GOT3 (cell line): Measurements from ENCODE around the gene GATA6.
"Not testable (repeated sequence)": the region's sequence is repeated elsewhere in the genome, so short reads cannot be mapped to it uniquely, and the experiment has no call there.

Experiments
- DNase-seq: peaks from one replicate; lab custom pipeline; 2025; ENCODE audit warnings: mixed read lengths; lab: John Stamatoyannopoulos, UW

The GATA6 gene

DNA sequence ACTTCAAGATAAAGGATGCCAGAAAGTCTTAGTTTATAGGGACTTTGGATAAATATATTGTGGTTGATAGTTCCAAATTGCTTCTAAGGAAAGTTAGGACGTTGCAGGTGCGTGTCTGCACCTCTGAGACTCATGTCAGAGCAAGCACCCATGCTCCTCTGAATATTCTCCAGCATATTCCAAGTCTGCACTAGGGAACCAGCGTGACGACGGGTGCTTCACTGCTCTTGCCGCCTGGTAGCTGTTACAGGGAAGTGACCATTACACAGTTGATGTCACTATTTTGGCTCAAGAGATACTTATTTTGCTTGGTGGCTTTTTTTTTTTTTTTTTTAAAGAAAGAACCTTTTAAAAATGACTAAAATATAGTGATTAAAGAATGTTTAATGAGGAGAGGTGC lies 35.6 kb downstream of the GATA6 start:
- DNase-seq, result no peak

DNA sequence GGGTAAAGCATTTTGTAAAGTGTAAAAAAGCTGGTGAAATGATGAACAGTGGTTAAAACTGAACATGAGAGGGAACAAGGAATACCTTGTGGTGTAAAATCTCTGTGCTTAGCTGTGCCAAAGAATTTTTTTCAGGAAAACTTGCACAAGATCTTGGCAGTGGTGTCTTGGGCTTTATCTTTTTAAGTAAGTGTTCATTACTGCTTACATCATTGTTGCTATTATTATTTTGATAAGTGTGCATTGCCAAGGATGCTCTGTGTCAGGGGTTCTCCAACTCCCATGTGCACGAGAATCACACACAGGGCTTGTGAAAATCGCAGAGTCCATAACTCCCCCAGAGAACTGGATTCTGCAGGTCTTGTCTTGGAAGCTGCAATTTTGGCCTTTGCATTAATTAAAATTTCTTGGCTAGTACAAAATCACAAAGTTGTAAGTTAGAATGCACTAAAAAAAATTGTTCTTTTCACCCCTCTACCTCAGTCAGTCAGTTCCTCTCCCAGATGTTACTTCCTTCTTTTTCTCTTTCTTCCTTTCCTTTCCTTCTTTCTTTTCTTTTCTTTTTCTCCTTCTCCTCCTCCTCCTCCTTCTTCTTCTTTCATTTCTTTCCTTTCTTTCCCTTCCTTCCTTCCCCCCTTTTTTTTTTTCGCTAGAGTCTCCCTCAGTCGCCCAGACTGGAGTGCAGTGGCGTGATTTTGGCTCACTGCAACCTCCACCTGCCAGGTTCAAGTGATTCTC lies 37.8 kb downstream of the GATA6 start:
- DNase-seq, result no peak

DNA sequence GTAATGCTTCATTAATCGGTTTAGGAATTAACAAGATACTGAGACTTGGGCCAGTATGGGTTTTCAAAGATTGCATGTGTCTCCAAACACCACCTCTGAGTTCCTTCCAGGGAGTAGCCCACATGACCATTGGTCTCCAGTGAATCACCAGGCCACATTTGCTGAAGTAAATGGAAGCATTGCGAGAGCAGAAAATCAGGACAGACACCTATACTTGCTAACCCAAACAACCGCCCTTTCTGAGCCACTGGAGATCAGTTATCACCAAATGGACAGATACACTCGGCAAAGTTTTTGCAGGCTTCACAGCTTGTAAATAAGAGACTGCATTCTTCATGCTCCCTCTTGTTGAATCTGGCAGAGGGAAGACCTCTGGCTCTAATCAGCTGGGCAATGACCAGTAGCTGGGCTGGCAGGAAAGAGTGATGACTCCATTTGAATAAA lies 40.9 kb downstream of the GATA6 start:
- no peak for DNase-seq

DNA sequence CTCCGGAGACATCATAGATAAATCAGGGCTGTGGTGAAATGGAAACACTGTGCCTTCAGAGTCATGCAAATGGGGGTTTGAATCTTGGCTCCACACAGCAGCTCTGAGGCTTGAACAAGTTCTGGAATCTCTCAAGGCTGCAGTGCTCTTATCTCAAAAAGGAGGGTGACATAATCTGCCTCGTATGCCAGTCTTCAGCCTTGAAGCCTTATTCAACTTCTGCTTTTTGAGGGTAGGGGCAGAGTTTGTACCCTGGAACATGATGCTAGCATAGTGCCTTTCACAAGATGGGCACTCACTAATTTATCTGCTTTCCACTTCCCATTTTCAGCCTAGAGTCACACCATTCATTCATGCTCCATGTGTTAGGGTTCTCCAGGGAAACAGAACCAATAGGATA lies 42.3 kb downstream of the GATA6 start:
- DNase-seq, result no peak

DNA sequence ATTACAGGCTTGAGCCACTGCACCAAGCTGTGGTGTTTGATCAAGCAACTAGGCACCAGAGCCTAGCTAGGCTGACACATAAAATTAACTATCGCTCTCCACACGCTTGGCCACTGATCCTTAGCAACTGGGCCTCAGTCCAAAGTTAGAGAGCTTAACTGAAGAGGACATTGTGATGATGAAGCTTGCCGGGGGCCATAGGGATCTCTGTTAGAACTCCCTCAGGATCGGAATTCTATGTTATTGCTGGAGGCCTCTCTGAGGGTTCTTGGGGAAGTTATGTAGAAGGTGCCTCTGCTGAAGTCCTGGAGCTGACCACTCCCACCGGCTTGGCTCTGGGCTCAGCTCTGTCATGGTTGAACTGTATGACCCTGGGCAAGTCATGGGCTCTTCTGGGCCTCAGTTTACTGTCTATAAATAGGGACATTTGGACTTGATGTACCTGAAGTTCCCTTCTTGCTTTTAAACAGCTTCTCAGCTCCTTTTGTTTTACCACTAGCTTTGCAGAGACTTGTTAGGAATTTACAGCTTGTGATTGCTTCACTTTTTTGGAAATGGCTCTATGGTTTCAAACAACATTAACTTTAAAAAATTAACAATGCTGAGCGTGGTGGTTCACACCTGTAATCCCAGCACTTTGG lies 44.1 kb downstream of the GATA6 start:
- DNase-seq, result no peak

DNA sequence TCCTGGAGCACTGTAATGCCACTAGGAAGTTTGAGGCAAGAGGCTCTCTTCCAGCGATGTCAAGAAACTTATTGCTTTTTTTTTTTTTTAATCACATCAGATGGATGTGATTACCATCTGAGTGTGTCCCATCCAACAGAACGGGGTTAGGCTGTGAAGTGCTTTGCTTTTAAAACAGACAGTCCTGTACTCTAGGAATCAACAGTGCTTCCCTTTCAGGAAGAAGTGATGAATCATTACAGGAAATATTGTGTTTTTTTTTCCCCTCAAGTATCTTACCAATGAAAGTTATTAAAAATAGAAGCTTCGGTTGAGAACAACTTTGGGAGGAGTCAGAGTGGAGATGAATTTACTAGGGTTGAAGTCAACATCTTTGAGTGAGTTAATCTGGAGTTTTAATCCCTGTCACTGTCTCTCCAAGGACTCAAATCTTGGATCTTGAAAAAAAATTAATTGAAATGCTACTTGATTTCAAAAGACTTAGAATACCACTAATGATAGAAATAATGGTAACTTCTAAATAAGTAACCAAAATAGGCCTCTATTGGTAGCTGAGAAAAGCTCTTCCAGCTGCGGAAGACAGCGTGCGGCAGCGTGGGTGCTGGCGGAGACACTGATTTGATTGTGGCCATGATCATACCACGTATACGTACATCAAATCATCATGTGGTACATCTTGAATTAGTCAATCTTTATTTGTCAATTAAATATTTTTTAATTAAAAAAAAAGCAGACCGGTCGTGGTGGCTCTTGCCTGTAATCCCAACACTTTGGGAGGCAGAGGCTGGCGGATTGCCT lies 45.5 kb downstream of the GATA6 start:
- no peak for DNase-seq

DNA sequence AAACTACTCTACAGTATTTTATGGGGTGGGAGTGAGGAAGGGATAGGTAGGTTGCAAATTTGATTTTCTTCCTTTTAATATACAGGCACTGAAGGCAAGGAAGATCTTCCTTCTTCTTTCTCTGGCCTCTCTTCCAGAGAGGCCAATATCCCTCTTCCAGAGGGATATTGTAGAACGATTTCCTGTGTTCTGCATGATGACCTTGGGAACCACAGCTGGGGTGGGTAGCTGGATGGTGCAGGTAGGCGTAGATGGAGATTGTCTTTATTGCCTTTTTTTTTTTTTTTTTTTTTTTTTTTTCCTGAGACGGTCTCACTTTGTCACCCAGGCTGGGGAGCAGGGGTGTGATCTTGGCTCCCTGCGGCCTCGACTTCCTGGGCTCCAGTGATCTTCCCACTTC lies 49.4 kb downstream of the GATA6 start:
- no peak for DNase-seq

DNA sequence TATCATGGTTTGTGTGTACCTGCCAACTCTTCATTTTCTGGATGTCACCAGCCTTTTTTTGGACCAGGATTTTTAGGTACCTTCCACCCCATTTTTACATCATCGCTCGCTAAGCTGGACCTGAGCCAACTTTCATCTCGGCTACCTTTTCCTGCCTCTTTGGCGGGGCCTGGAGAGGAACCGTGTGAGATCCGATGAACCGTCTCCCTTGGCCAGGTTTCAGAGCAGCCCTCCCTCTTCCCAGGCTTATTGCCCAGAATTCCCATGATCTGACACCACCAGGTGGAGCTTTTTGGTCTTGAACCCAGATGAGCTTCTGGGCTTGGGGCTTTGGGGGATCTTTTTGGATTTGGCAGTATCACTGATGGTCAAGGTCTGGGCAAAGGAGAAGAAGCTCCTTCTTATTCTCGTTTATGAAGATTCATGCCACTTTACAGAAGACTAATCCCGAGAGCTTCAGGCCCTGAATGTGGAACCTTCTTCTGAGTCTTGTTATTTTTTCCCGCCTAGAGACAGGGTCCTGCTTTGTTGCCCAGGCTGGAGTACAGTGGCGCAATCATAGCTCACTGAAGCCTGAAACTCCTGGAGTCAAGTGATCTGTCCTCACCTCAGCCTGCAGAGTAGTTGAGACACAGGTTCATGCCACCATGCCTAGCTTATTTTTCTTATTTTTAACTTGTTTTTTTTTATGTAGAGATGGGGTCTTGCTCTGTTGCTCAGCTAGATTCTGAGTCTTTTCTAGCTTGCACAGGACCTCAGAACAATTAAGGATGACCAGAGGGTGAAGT lies 50.4 kb downstream of the GATA6 start:
- no peak for DNase-seq

DNA sequence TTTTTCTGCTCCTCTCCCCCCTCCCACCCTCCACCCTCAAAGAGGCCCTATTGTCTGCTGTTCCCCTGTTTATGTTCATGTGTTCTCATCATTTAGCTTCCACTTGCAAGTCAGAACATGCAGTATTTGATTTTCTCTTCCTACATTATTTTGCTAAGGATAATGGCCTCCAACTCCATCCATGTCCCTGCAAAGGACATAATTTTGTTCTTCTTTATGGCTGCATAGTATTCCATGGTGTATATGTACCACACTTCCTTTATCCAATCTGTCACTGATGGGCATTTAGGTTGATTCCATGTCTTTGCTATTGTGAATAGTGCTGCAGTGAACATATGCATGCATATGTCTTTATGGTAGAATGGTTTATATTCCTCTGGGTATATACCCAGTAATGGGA lies 51.2 kb downstream of the GATA6 start:
- DNase-seq, result not testable (repeated sequence)

DNA sequence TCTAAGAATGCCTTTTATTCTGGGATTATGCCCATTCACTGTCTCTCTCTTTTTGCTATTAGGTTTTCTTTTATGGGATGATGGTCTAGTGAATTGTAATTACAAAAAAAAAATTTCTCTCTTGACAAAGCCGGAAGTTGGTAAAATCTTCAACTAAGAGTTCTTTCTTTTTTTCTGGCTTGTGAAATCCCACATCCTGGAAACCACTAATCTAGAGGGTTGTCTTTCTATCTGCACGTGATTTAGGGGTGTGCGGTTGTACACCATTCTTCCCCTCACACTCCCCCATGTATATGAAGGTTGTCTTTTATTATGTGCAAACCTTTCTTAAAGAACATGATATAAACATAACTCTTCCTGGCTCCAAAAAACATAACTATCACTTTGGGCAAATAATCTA lies 52.0 kb downstream of the GATA6 start:
- DNase-seq, result no peak

DNA sequence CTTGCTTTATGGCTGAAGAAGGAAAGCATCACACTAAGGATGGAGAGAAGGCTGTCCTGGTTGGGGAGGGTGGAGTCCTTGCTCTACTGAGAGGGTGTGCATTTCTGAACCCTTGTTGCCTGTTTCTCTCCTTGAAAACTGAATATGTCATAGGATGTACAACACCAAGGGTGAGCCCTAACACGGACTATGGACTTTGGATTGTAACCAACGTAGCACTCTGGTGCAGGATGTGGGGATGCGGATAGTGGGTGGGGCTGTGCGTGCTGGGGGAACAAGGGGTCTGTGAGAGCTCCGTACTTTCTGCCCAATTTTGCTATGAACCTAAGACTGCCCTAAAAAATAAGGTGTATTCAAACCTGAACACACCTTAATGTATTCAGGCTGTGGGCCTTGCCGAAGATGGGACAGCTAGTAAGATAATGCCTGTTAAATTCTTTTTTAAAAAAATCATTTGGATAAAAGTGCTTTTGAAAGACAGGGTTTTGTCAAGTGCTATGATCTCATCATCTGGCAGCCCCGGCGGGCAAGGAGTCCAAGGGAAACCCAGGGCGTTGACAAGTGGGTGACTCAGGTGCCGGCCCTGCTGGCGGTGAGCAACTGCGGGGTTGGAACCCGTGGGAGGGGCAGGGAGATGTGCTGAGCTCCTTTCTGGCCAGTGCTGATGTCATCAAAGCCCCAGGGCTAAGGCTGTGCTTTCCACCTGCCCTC lies 54.0 kb downstream of the GATA6 start:
- peak; percentile 11 for DNase-seq

DNA sequence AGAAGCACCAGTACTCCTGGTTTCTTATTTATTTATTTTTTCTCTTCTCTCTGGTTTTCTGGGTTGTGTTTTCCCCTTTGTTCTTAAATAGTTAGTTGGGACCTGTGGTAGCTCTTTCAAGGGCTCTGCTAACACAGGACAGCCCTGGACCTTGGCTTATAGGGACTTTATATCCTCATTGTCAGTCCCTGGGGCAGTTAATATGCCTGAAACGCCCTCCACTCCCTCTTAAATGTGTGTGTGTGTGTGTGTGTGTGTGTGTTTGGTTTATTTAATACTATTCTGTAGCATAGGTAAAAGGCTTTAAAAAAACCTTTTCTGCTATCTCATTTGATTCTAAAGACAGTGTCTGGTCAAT lies 54.6 kb downstream of the GATA6 start:
- no peak for DNase-seq

DNA sequence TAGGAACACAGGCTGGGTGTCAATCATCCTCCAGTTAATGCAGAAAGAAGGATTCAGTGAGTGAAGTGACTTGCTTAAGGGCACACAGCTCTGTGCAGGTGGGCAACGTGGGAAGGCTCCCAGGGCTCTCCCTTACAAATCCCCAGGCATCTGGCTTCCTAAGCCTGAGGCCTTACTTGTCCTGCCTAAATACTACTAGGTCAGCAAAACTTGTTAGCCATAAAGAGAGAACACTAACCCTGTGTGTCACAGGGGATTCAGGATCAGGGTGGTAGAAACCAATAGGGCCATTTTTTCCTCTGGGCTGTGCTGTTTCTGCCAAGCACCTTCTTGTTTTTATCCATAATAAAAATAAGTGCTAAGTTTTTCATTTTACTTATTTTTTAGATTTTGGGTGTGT lies 55.0 kb downstream of the GATA6 start:
- no peak for DNase-seq

DNA sequence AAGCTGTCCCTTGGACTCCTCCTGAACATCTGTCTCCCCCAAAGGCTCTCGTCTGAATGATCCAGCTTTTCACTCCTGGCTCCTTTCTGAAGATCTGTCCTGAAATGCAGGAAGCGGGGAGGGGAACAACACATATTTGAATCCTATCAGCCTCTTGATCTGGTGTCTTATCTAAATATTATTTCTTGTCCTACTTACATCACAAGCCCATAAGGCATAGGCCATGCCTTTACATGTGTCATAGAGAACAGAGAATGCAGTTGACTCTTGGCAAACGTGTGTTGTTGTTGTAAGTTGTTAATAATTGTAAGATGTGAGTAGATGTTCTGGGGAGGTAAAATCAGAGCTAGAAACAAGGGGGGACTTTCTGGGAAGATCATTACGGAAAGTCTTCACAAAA lies 57.4 kb downstream of the GATA6 start:
- no peak for DNase-seq

DNA sequence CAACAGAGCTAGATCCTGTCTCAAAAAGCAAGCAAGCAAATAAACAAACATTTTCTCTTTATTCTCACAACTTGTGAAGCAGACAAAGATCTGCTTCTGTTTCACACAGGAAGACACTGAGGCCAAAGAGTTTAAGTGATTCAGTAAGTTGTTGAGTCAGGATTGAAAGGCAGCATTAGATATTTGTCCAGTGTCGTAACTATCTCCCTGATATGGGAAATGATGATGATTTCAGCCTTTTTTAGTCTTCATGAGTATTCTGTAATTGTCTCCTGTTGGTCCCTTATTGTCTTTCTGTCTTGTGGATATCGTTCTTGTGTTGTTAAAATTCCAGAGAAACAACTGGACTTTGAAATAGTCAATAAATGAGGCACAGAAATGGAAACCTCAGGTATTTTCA lies 59.6 kb downstream of the GATA6 start:
- DNase-seq, result no peak

DNA sequence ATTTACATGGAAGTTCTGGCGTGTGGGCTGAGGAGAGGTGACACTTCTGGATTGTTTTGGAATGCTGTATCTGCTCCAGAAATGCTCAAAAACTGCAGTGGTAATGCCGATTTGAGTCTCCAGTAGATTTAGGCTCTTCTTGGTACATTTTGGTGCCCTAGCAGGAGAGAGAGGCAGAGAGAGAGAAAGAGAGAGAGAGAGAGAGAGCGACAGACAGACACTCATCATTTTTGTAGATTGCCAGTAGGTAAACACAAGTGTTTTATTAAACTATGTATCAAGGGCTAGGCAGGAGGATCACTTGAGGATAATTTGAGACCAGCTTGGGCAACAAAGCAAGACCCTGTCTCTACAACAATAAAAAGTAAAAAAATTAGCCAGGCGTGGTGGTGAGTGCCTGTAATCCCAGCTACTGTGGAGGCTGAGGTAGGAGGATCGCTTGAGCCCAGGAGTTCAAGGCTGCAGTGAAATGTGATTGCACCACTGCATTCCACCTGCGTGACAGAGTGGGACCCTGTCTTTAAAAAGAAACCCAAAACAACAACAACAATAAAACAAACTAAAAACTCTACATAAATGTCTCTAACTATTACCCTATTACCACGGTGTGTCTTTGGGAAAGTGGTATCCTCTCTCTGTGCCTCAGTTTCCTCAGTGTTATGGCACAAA lies 60.2 kb downstream of the GATA6 start:
- DNase-seq, result no peak

DNA sequence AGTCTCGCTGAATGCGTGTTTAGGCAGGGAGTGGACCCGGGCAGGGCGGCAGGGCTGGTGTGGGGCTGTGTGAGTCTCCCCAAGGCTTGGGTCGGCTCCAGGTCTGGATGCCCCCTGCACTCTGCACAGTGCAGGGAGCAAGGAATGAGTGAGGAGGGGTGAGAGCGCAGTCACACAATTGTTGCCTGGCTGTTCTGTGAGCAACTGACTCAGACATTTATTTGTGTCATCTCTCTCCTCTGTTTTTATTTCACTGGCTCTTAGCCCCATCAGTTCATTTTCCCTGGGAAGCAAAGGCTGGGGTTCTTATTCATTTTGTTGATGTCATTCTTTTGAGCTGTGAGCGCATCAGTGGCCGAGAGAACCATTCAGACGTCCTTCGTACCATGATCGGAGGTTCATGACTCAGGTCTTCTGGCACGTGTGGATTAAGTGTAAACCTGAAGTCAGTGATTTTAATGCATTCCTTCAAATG lies 61.1 kb downstream of the GATA6 start:
- no peak for DNase-seq

DNA sequence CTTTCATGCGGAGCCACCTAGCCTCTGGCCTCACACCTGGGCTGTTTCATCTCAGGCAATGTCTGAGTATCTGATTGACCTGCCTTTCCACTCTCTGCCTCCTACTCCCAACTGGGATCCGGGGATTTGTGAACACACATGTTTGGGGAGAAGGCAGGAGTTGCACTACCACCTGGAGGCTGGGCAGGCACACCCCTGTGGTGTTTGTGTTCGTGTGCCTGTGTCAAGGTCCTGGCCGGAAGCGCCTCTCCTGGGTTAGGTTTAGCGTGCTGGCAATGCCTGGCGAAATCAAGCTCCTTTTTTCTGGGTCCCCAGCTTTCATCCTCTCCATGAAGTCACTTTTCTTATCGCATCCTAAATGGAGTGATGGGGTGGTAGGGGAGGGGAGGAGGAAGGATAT lies 63.9 kb downstream of the GATA6 start:
- no peak for DNase-seq

DNA sequence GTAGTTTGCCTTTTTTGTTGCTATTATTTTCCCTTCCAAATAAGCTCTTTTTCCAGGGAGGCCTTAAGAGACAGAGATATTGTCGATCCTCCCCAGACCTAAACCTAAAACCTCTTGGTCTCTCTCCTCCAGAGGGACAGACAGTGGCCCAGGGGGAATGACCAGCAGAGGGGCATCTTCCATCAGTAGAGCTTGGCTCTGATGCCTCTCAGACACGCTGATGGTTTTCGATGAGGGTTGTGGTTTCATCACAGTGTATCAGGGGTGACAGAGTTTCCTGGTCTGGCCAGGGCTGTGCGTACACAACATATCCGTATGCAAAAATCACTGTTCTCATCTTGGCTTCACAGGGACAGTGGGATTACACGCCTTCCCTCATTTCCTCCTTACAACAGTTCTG lies 68.6 kb downstream of the GATA6 start:
- no peak for DNase-seq

DNA sequence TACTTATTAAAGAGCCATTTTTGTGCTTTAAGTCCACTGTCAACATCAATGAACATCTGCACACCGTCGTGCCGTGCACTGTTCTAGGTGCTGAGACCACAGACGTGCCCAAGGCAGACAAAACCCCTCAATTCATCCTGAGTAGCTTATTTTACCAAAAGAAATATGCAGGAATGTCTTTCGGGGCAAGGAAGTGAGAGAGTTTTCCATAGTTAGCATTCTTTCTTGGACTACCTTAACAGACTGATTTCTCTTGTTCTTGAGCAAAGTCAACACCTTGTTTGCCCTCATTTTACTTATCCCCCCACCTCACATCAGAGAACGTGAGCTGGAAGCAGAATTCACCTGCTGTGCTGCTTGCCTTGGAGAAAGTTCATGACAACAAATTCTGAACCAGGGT lies 69.3 kb downstream of the GATA6 start:
- DNase-seq, result no peak

DNA sequence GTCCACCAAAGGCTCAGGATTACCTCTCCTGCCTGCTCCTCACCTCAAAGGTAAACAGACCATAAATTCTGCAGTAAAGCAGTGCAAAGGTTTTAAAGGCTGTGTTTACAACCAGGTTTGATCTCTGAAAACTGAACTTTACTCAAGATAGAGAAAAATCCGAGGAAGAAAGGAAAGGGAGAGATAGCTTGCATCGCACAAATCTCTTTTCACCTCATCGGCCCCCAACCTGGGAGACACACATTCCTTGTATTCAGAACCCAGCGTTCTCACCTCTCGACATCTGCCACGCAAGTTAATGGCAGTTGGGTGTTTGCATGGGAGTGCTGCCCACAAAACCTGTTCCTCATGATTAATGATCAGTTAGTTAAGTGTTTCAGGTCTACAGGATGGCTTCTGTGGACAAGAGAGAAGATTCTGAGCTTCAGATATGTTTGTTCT lies 72.6 kb downstream of the GATA6 start:
- no peak for DNase-seq
